GM23338 (cell line): ENCODE measurements around the gene DCAF6. TPM values are rescaled to one million over a fixed set of nuclear protein-coding genes. Genes with fewer than 3 reads are reported as not detected.

Experiments
- ATAC-seq: fragments of 200-7000 bp; cut with Tn5 transposase; 3 replicates; pipeline ENCODE4 v1.9.1; 2020
- DNase-seq: peaks from one replicate; pipeline ENCODE4 v3.0.0-alpha.2; 2015; ENCODE audit warnings: low spot score
- H2AFZ ChIP-seq: fragments of 200-600 bp; sonication (generic); 2 replicates; pipeline ENCODE4 v1.8.0; 2016; ENCODE audit warnings: antibody characterized with exemption, mild to moderate bottlenecking, moderate library complexity
- H3F3A ChIP-seq: fragments of 200-600 bp; sonication (generic); replicated peaks from 2 replicates; pipeline ENCODE4 v1.8.0; 2017; ENCODE audit warnings: antibody characterized with exemption, mixed run types, low read depth
- H3K27ac ChIP-seq: fragments of 200-600 bp; sonication (generic); 2 replicates; pipeline ENCODE4 v1.6.1; 2016; ENCODE audit warnings: low read depth
- H3K27me3 ChIP-seq: fragments of 200-600 bp; sonication (generic); 2 replicates; pipeline ENCODE4 v1.8.0; 2016; ENCODE audit warnings: mild to moderate bottlenecking, mixed run types, moderate library complexity; ENCODE audit not compliant: insufficient read depth
- H3K36me3 ChIP-seq: fragments of 200-600 bp; sonication (generic); 2 replicates; pipeline ENCODE4 v1.8.0; 2016; ENCODE audit warnings: mild to moderate bottlenecking; ENCODE audit not compliant: insufficient read depth
- H3K4me1 ChIP-seq: fragments of 200-600 bp; sonication (generic); 2 replicates; pipeline ENCODE4 v1.8.0; 2016; ENCODE audit warnings: mild to moderate bottlenecking, moderate library complexity; ENCODE audit not compliant: insufficient read depth
- H3K4me2 ChIP-seq: fragments of 200-600 bp; sonication (generic); 2 replicates; pipeline ENCODE4 v1.7.1; 2017; ENCODE audit warnings: mixed run types
- H3K4me3 ChIP-seq: fragments of 200-600 bp; sonication (generic); 2 replicates; pipeline ENCODE4 v1.6.1; 2016; ENCODE audit warnings: mixed run types
- H3K79me2 ChIP-seq: fragments of 200-600 bp; sonication (generic); replicated peaks from 2 replicates; pipeline ENCODE4 v1.8.0; 2017; ENCODE audit warnings: mild to moderate bottlenecking; ENCODE audit not compliant: insufficient read depth
- H3K9me2 ChIP-seq: fragments of 200-600 bp; sonication (generic); 2 replicates; pipeline ENCODE4 v1.8.0; 2017; ENCODE audit not compliant: insufficient read depth
- H4K20me1 ChIP-seq: fragments of 200-600 bp; sonication (generic); replicated peaks from 2 replicates; pipeline ENCODE4 v1.8.0; 2017; ENCODE audit warnings: mild to moderate bottlenecking; ENCODE audit not compliant: insufficient read depth
- H3K27ac Mint-ChIP-seq: 2 replicates; pipeline ENCODE4 v1.8.0; 2020; ENCODE audit warnings: inconsistent platforms, mild to moderate bottlenecking, moderate library complexity, mixed read lengths
- H3K27me3 Mint-ChIP-seq: 3 replicates; pipeline ENCODE4 v1.8.0; 2022; ENCODE audit warnings: low read depth, mild to moderate bottlenecking, moderate library complexity, mixed read lengths, inconsistent platforms; ENCODE audit not compliant: insufficient read depth, poor library complexity
- H3K36me3 Mint-ChIP-seq: 3 replicates; pipeline ENCODE4 v1.8.0; 2021; ENCODE audit warnings: low read depth, mild to moderate bottlenecking, inconsistent platforms, moderate library complexity, mixed read lengths
- H3K4me1 Mint-ChIP-seq: 3 replicates; pipeline ENCODE4 v1.8.0; 2020; ENCODE audit warnings: mild to moderate bottlenecking, inconsistent platforms, mixed read lengths
- H3K4me3 Mint-ChIP-seq: 3 replicates; pipeline ENCODE4 v1.8.0; 2021; ENCODE audit warnings: moderate library complexity, mild to moderate bottlenecking, inconsistent platforms, mixed read lengths
- H3K9me3 Mint-ChIP-seq: 3 replicates; pipeline ENCODE4 v1.8.0; 2020; ENCODE audit warnings: moderate library complexity, mild to moderate bottlenecking, inconsistent platforms, mixed read lengths
- CREB1 ChIP-seq: fragments of 250-450 bp; sonication (Bioruptor Pico); IDR thresholded peaks from 2 replicates; pipeline ENCODE4 v1.5.0; 2020; ENCODE audit warnings: low read depth, mild to moderate bottlenecking, moderate library complexity
- CTCF ChIP-seq, 2 experiments: fragments of 200-600 bp in 1 of 2; sonication (generic) in 1 of 2; conservative IDR thresholded peaks; 2 replicates each; pipeline versions ENCODE4 v1.5.1 to v1.6.1; 2016 to 2017; ENCODE audit warnings: antibody characterized with exemption in 2 of 2, low read depth in 2 of 2, mild to moderate bottlenecking in 2 of 2, moderate library complexity in 1 of 2
- EZH2 ChIP-seq: fragments of 200-600 bp; sonication (generic); IDR thresholded peaks from one replicate; pipeline ENCODE4 v1.8.0; 2017; ENCODE audit warnings: antibody characterized with exemption, mild to moderate bottlenecking, low read depth; ENCODE audit not compliant: unreplicated experiment
- JUNB ChIP-seq: IDR thresholded peaks from one replicate; pipeline ENCODE4 v1.6.1; 2016; ENCODE audit warnings: antibody characterized with exemption; ENCODE audit not compliant: unreplicated experiment
- STAT1 ChIP-seq: IDR thresholded peaks from one replicate; pipeline ENCODE4 v1.6.1; 2016; ENCODE audit warnings: antibody characterized with exemption; ENCODE audit not compliant: unreplicated experiment
- ZNF114 ChIP-seq: fragments of 250-450 bp; sonication (Bioruptor Pico); IDR thresholded peaks from 2 replicates; pipeline ENCODE4 v1.5.0; 2020; ENCODE audit warnings: mild to moderate bottlenecking, moderate library complexity
- ZNF331 ChIP-seq: fragments of 250-450 bp; sonication (Bioruptor Pico); IDR thresholded peaks from 2 replicates; pipeline ENCODE4 v1.5.0; 2020; ENCODE audit warnings: low read depth, mild to moderate bottlenecking, moderate library complexity
- polyA plus RNA-seq: library from polyadenylated mRNA; unstranded; fragments of >200 nt; fragmentation: Nextera tagmentation; extraction: Ambion mirVana; gene quantifications from 2 replicates; pipeline ENCODE4 v1.2.1, GENCODE V29; 2016
- total RNA-seq: library from RNA; depleted of rRNA; stranded (reverse); fragments of >200 nt; shearing (Covaris generic); gene quantifications from 2 replicates; pipeline ENCODE4 v1.2.3, GENCODE V29; 2014
- TF ChIP-seq, protein P1 (sequence below): IDR thresholded peaks from 2 replicates; pipeline ENCODE4 v1.6.1; 2016; ENCODE audit warnings: antibody characterized with exemption
- TF ChIP-seq, protein P2 (sequence below): IDR thresholded peaks from one replicate; pipeline ENCODE4 v1.6.1; 2018; ENCODE audit warnings: antibody characterized with exemption; ENCODE audit not compliant: unreplicated experiment

The DCAF6 gene
- total and polyA plus RNA-seq, 2 experiments from 2014 or later, result 18.6 to 27.3 TPM

DNA sequence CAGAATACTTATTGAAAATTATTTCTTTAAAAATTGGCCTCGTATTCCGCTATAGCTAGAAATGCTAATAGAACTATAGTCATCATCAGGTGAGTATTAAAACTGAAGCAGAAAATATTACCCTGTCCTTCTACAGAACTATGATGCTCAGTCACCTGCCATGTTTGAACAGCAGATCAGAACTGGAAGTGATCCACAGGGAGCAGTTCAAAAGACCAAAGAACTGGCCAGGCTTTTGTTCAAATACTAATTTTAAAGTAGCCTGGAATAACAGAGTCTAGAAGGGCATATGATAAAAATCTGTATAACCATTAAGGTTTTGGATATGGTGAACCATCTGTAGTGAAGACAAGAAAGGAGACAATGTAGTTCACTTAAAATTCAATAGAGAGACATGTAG lies 105.9 kb downstream of the DCAF6 start:
- Histone ChIP-seq H2AFZ (no peak overlapping the region), H3K4me2 (no peak overlapping the region), H3K27ac (no peak overlapping the region), H3K4me3 (no peak overlapping the region), H3K9me2 (no peaks in the 10 kb centered on the region), H3K4me1 (no peaks in the 10 kb centered on the region), H4K20me1 (no peaks in the 10 kb centered on the region), H3F3A (no peaks in the 10 kb centered on the region), H3K27me3 (no peaks in the 10 kb centered on the region), H3K36me3 (peaks cover 6% of the 10 kb centered on the region; the same call in 1 of the 2 replicates), H3K79me2 (no peaks in the 10 kb centered on the region)
- H3K27me3 Mint-ChIP-seq, result peaks cover 2% of the 10 kb centered on the region
- ATAC-seq (no peak), DNase-seq (no peak)
- no peaks in the 10 kb centered on the region for H3K36me3 Mint-ChIP-seq
- no peak overlapping the region for H3K4me3 Mint-ChIP-seq
- H3K4me1 Mint-ChIP-seq, result peaks cover 6% of the 10 kb centered on the region; the same call in 2 of the 3 replicates
- H3K9me3 Mint-ChIP-seq, result no peaks in the 10 kb centered on the region
- TF ChIP-seq ZNF331, result no peak
- no peak for TF ChIP-seq EZH2
- TF ChIP-seq JUNB, result no peak
- no peak for TF ChIP-seq CREB1
- TF ChIP-seq, protein P1, sequence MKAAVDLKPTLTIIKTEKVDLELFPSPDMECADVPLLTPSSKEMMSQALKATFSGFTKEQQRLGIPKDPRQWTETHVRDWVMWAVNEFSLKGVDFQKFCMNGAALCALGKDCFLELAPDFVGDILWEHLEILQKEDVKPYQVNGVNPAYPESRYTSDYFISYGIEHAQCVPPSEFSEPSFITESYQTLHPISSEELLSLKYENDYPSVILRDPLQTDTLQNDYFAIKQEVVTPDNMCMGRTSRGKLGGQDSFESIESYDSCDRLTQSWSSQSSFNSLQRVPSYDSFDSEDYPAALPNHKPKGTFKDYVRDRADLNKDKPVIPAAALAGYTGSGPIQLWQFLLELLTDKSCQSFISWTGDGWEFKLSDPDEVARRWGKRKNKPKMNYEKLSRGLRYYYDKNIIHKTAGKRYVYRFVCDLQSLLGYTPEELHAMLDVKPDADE, result no peak
- TF ChIP-seq, protein P2, sequence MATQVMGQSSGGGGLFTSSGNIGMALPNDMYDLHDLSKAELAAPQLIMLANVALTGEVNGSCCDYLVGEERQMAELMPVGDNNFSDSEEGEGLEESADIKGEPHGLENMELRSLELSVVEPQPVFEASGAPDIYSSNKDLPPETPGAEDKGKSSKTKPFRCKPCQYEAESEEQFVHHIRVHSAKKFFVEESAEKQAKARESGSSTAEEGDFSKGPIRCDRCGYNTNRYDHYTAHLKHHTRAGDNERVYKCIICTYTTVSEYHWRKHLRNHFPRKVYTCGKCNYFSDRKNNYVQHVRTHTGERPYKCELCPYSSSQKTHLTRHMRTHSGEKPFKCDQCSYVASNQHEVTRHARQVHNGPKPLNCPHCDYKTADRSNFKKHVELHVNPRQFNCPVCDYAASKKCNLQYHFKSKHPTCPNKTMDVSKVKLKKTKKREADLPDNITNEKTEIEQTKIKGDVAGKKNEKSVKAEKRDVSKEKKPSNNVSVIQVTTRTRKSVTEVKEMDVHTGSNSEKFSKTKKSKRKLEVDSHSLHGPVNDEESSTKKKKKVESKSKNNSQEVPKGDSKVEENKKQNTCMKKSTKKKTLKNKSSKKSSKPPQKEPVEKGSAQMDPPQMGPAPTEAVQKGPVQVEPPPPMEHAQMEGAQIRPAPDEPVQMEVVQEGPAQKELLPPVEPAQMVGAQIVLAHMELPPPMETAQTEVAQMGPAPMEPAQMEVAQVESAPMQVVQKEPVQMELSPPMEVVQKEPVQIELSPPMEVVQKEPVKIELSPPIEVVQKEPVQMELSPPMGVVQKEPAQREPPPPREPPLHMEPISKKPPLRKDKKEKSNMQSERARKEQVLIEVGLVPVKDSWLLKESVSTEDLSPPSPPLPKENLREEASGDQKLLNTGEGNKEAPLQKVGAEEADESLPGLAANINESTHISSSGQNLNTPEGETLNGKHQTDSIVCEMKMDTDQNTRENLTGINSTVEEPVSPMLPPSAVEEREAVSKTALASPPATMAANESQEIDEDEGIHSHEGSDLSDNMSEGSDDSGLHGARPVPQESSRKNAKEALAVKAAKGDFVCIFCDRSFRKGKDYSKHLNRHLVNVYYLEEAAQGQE, result no peak
- no peak for TF ChIP-seq STAT1
- TF ChIP-seq ZNF114 (CRISPR knock-in tag), result no peak
- no peak for TF ChIP-seq CTCF (conservative IDR thresholded peaks at IDR 0.05; ENCODE audit: low read depth in 2 of 2)
- no peak overlapping the region for H3K27ac Mint-ChIP-seq

- no peak overlapping the region for H3K27ac ChIP-seq
- peaks cover 10% of the 10 kb centered on the region; the same call in 1 of the 2 replicates for H3K36me3 ChIP-seq
- no peaks in the 10 kb centered on the region for H4K20me1 ChIP-seq
- no peak overlapping the region for H3K4me2 ChIP-seq
- no peaks in the 10 kb centered on the region for H3K27me3 ChIP-seq
- DNase-seq (no peak), ATAC-seq (no peak)
- no peaks in the 10 kb centered on the region for H3K9me2 ChIP-seq
- no peaks in the 10 kb centered on the region for H3K79me2 ChIP-seq
- no peak overlapping the region for H3K4me3 Mint-ChIP-seq
- H3K36me3 Mint-ChIP-seq, result no peaks in the 10 kb centered on the region
- no peak overlapping the region for H3K27ac Mint-ChIP-seq
- H3F3A ChIP-seq, result no peaks in the 10 kb centered on the region
- peaks cover 2% of the 10 kb centered on the region for H3K27me3 Mint-ChIP-seq
- no peak overlapping the region for H2AFZ ChIP-seq
- no peak overlapping the region for H3K4me3 ChIP-seq
- no peaks in the 10 kb centered on the region for H3K4me1 ChIP-seq
- H3K4me1 Mint-ChIP-seq, result no peaks in the 10 kb centered on the region
- H3K9me3 Mint-ChIP-seq, result no peaks in the 10 kb centered on the region
- TF ChIP-seq, protein P1, result no peak
- TF ChIP-seq STAT1, result no peak
Measured at GRCh38 chr1:168045311-168045710, 108.8 kb downstream of the DCAF6 start.
